ENCODE data around the gene OSBPL6. TPM values are rescaled to one million over a fixed set of nuclear protein-coding genes. Genes with fewer than 3 reads are reported as not detected.
"Not testable (repeated sequence)": the region's sequence is repeated elsewhere in the genome, so short reads cannot be mapped to it uniquely, and the experiment has no call there.

OSBPL6 gene
- total RNA-seq, 1 donor from 2014 or later, result 1.7 TPM

DNA sequence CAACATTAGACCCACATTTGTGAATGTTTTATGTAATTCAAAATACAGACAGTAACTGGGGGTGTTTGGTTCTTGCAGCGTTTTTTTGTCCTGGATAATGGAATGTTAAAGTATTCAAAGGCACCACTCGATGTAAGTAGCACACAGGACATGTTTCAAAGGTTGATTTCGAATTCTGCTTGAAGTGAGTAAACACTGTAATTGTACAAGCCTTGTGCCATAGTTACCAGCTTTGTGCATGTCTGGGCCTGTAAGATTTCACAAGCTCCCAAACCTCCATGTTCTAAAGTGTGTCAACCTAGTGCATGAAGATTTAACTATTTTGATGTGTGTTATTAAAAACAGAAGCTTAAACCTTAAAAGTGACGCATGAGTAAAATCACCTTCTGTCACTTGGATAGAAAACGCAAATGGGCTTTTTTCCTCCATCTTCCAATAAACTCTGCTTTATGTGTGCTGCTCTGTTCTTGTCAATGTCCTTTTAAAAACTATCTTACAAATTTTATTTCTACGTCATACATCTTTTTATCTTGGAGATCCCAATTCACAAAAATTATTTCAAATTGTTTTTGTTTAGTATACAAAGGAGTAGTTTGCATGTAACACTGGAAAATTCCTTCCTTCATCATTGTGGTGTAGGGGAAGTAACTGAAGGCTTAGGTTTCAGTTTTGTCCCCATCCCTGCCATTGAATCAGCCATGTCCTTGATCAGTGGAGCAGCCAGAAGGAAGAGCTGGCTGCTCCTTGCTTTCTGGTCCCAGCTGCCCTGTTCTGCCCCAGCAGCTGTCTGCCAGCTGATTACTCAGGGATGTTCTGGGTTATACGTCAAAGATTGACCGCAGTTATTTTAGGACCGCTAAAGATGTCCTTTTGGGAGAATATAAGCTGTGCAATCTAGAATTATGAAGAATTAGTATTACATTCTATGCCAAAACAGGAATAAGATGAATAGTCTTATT is 137.4 kb downstream of the OSBPL6 start:
- DNase-seq (ENCODE audit: extremely low read depth, low read depth, low spot score), result no peak

DNA sequence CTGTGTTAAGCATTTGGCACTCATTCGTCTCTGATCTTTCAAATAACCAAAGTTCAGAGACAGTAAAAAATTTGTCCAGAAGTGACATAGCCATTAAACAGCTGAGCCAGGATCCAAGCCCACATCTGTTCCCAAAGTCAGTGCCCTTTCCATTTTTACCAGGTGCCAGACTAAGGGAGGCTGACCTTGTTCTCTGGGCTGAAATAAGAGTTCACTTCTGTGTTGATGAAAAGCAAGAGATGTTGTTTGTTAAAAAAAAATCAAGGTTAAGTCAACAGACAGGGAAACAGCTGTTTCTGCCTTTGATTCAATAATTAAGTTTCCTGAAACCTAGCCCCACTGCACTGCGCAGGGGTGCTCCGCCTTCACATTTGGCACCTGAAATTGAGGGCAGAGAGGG is 139.5 kb downstream of the OSBPL6 start:
- DNase-seq (ENCODE audit: extremely low read depth, low read depth, low spot score), result no peak

DNA sequence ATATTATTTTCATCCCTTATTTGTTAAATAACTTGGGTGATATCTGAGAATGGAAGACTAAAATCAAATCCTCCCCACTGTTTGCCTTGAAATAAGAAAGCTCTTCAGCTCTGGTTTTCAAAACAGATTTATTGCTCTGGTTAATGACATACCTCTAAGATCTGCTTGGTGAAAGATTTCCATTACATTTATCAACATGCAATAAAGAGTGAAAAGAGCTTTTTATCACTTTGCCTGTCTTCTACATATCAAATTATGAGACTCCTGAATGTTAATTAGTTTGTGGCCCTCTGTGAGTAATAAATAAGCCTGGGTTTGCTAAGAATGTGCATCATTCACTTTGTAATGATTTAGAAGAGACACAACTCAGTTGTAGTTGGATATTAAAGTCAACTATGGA is 140.9 kb downstream of the OSBPL6 start:
- no peak for DNase-seq (ENCODE audit: extremely low read depth, low read depth, low spot score)

DNA sequence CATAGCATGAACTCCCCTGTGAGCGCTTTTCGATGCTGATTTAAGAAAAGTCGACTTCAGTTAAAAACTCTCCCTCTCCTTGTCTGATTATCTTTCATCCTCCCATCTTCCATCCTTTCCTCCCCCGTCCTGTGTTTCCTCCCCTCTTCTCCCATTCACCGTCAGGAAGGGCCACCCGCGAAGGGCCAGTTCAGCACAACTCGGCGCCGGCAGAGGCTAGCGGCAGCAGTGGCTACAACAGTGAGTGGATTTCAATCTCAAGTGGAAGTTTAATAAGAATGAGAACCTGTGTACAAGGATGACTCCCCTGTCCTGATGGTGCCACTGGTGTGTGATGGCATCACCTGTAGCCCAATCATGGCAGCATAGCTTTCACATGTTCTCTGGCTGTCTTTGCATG is 149.8 kb downstream of the OSBPL6 start:
- no peak for DNase-seq (ENCODE audit: extremely low read depth, low read depth, low spot score)

DNA sequence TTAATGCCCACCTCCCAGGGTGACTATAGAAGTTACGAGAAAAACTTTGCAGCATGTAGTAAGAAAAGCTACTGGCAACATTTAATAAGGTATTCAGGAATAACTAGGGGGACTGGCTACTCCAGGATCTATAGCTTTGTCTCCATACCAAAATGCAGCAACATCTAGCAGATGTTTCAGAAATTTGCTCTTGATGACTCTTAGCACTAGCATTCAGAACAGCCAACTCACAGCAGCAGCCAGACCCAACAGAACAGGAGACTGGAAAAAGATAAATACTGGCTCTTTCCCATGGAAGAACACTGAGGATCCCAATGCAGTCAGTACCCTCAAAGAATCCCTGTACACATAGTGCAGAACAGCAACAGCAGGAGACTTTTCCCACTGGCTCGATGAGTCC is 151.6 kb downstream of the OSBPL6 start:
- DNase-seq (ENCODE audit: extremely low read depth, low read depth, low spot score), result no peak

DNA sequence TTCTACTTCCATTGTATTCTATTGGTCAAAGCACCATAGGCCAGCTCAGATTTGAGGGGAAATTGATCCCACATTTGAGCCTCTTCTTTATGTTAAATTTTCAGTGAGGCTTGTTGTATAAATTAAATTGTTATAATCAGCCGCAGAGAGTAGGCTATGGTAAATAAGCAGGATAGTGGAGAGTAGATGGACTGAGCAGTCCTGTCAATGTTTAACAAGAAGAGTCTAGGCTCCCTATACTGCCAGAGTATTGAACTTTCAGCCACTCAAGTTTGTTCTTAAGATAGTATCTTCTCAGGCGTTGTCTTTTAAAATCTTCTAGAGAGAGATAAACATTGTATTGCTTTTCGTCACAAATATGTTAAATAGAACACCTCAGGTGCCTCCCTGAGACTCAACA is 155.7 kb downstream of the OSBPL6 start:
- DNase-seq (ENCODE audit: extremely low read depth, low read depth, low spot score), result no peak

DNA sequence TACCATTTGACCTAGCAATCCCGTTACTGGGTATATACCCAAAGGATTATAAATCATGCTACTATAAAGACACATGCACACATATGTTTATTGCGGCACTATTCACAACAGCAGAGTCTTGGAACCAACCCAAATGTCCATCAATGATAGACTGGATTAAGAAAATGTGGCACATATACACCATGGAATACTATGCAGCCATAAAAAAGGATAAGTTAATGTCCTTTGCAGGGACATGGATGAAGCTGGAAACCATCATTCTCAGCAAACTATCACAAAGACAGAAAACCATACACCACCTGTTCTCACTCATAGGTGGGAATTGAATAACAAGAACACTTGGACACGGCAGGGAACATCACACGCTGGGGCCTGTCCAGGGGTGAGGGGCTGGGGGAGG is 163.4 kb downstream of the OSBPL6 start:
- not testable (repeated sequence) for DNase-seq (ENCODE audit: extremely low read depth, low read depth, low spot score)

DNA sequence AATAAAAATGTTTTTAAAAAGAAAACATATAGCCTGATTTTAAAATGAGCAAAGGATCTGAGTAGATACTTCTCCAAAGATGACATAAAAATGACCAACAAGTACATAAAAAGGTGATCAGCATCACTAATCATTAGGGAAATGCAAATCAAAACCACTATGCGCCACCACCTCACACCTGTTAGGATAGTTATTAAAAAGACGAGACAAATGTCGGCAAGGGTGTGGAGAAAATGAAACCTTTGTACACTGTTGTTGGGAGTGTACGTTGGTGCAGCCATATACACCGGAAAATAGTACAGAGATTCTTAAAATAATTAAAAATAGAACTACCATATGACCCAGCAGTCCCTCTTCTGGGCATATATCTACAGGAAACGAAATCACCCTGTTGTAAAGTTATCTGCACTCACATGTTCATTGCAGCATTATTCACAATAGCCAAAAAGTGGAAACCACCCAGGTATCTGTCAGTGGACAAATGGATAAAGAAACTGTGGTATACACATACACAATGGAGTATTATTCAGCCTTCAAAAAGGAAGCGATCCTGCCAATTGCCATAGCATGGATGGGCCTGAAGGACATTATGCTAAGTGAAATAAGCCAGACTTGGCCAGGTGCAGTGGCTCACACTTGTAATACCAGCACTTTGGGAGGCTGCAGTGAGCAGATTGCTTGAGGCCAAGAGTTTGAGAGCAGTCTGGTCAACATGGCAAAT is 165.0 kb downstream of the OSBPL6 start:
- no peak for DNase-seq (ENCODE audit: extremely low read depth, low read depth, low spot score)

DNA sequence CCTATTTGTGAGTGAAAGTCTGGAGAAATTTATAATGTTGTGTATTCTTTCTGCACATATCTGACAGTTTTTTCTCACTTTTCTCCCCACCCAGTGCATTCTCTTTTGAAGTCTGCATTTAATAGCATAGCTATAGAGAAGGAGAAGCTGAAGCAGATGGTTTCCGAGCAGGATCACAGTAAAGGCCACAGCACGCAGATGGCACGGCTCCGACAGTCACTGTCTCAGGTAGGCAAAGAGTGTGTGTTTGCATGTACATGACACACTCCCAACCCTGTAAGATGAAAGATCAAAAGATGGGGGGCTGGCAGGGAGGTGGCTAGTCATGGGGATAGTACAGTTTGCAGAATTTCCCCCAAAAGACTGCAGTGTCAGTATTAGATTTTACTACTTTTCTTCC is 167.3 kb downstream of the OSBPL6 start:
- DNase-seq (ENCODE audit: extremely low read depth, low read depth, low spot score), result no peak

DNA sequence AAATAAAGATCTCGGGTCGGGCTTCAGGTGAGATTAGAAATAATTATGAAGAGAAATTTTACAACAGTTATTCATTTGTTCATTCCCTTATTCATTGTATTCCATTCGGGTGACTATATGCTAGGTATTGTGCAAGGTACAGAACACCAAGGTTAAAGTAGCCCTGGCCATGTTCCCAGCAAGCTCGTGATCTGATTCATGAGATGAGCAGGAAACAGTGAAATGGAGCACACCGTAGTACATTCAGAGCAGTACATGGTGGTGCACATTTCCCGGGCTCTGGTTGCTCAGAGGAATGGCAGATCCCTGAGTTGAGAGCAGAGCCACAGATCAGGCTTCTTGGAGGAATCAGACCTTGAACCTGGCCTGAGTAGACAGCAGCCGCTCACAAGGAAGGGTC is 168.9 kb downstream of the OSBPL6 start:
- no peak for DNase-seq (ENCODE audit: extremely low read depth, low read depth, low spot score)

DNA sequence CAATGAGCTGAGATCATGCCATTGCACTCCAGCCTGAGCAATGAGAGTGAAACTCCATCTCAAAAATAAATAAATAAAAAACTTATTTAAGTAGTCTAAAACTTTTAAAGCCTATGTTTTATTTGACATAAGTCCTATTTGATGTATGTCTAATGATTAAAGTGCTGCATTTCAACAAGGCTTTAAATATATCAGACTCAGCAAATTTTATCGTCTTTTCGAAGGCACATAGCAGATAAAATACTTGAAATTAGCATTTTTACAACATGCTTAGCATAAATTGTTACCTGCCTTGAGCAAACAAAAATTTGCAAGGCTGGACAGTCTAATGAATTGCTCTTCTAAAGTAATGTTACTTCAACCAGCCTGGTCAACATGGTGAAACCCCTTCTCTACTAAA is 170.8 kb downstream of the OSBPL6 start:
- no peak for DNase-seq (ENCODE audit: extremely low read depth, low read depth, low spot score)

DNA sequence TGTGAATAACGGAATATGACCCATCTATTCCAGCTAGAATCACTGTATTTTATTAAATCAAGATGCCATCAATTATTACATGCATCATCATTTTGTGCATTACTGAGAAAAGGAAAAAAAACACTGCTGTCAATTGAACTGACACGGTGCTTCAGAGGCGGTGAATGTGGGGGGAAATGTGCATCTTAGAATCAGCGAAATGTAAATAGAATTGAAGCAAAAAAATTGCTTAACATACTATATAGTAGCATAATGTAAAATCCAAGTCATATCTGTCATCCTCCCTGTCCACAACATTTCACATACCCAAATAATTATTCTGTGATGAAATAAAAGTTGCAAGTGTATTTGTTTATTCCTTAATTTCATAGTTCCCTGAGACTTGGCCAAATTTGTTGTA is 172.1 kb downstream of the OSBPL6 start:
- no peak for DNase-seq (ENCODE audit: extremely low read depth, low read depth, low spot score)

DNA sequence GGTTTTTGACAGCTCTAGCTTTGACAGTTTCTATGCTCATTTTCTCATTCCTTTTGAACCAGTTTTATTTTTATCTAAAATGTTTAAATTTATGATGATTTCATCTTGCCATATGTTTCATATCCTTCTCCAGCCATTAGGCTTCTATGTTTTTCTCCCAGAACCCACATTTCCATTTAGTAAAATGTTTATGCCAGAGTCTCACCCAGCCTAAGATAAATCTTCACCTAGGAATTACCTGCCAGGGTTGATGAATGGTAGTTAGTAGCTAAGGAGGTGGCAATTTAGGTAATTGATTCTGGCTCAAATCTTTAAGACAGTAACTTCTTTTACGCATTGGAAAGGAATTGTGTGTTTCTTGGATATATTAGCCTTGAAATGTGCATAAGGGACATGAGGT is 173.0 kb downstream of the OSBPL6 start:
- DNase-seq (ENCODE audit: extremely low read depth, low read depth, low spot score), result no peak

DNA sequence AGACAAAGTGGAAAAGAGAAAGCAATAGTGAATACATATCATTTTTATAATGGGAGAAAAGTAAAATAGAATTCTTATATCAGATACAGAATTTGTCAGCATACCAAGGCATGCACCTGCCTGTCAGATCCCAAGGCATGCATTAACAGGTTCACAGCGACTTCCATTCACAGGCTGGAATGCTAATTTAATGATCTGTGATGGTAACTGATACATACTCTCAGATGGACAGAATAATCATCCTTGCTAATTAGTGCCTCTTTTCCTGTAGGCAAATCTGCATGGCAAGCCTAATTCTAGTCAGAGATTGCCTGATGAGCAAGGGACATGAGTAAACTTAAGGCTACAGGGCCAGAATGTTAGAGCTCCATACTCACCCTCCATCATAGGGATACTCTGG is 180.6 kb downstream of the OSBPL6 start:
- no peak for DNase-seq (ENCODE audit: extremely low read depth, low read depth, low spot score)

DNA sequence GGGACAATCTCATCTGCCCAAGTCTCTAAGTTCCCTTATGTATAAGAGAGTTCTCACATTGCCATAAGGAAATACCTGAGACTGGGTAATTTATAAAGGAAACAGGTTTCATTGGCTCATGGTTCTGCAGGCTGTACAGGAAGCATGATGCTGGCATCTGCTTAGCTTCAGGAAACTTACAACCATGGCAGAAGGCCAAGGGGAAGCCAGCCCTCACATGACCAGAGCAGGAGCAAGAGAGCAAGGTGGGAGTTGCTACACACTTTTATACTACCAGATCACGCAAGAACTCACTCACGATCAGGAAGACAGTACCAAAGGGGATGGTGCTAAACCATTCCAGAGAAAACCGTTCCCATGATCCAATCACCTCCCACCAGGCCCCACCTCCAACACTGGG is 182.7 kb downstream of the OSBPL6 start:
- peak; percentile 20 for DNase-seq (ENCODE audit: extremely low read depth, low read depth, low spot score)

DNA sequence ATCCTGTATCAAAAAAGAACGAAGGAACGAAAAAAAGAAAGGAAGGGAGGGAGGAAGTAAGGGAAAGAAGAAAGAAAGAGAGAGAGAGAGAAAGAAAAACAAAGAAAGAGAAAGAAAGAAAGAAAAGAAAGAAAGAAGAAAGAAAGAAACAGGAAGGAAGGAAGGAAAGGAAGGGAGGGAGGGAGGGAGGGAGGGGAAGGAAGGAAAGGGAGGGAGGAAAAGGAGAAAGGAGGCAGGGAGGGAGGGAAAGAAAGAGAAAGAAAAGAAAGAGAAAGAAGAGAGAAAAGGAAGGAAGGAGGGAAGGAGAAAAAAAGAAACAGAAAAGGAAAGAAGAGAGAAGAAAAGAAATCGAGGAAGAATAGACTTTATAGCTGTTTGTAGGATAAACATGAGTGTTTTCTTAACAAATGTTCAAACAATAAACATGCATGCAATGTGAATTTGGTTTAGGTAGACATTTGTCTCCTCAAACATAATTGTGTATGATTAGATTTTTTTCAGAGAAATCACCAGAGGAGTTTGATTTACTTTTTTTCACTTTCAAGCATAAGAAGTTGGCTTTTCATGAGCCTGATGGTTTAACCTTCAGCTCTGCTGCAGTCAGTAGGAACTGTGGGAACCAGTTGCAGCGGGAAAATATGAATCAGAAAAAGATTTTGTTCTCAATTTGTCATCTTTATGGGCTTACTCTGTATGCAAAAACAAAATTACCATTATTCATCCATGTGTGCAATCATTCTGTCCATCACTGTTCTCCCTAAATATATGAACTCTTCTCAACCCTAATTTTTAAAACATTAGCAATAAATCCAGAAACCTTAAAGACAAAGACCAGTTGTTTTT is 185.1 kb downstream of the OSBPL6 start:
- no peak for DNase-seq (ENCODE audit: extremely low read depth, low read depth, low spot score)

DNA sequence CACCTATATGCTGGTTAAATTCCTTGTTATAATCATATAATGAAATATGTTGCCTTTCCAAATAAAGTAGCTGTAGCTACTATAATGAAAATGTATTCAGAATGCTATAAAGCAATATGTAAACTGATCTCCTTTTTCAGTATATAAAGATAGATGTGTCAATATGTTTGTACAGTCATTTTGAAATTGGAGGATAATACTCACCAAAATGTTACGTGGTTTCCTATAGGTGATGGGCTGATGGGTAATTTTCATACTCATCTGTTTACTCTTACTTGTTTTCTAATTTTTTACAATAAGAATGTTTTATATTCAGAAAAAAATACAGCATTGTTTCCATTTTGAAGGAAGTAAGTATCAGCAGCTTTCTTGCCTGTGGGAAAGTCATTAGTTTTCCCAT is 186.5 kb downstream of the OSBPL6 start:
- DNase-seq (ENCODE audit: extremely low read depth, low read depth, low spot score), result no peak

DNA sequence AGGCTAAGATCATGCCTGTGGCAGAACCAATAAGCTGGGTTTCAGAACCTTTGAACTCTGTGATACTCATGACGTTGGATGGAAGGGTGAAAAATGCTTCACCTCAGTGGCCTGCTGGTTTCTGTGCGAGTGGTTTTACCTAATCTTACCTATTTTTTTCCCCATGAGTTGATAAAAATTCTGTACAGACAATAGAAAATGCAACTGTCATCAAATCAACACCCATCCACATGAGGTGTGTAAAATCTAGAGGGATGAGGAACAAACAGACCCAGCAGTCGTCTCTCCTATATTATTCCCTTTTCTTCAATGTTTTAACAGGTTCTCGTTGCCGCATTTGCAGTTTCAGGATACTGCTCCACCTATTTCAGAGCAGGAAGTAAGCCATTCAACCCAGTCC is 189.4 kb downstream of the OSBPL6 start:
- no peak for DNase-seq (ENCODE audit: extremely low read depth, low read depth, low spot score)

DNA sequence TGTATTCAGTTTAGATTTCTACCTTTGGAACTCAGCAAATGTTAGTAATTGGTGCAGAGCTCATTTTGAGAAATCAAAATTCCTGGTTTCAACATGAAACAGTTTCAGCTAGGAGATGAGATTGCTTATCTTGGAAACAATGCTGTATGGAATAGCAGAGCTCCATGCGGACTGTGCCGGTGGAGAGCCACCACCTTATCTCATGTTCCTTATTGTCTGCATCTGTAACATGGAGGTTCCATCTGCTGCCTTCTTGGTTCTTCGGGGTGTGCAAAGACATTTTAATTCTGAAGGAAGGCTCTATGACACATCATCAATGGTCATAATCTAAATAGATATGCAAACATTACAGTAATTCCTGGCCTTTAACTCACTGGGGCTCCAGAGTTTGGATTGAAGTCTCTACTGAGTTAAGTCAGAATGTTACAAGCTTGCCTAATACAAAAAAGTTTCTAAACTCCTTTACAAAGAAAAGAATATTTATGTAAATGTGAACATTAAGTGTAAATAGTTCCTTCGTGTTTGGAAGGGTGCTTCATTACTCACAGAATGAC is 191.4 kb downstream of the OSBPL6 start:
- DNase-seq (ENCODE audit: extremely low read depth, low read depth, low spot score), result no peak

DNA sequence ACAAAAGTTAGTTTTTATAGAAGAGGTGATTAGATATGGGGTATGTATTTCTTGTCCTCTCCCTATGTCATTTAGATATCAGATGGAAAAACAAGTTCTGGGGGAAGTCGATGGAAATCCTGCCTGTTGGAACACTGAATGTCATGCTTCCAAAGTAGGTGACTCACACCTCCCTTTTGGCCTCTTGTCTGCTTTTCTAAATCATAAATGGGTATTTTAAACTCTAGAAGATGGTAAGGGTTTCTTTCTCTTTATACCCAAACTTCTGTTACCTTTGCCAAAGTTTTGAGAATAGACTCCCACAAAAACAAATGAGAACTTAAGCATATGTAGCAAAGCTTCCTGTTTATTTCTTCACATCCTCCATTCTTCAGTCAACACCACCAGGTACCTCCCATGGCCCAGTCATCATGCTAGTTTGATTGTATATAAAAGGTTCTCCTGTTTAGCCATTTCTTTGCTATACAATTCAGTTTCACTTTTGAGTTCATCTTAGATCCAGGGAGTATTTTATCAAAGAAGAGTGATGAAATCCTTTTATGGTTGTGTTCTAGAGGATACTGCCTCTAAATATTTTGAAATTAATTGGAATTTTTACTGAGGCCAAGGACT is 192.8 kb downstream of the OSBPL6 start:
- DNase-seq (ENCODE audit: extremely low read depth, low read depth, low spot score), result peak; percentile 20
